H1 (cell line): ENCODE data around the gene AHNAK2. TPM values are rescaled to one million over a fixed set of nuclear protein-coding genes. Genes with fewer than 3 reads are reported as not detected.

ENCODE experiments used
- CTBP2 ChIP-seq: IDR thresholded peaks from 2 replicates; pipeline ENCODE4 v1.7.0; 2011; ENCODE audit warnings: borderline replicate concordance, mild to moderate bottlenecking, moderate library complexity, mixed read lengths, low read length; ENCODE audit not compliant: insufficient read depth, insufficient read length
- E2F6 ChIP-seq: IDR thresholded peaks from 2 replicates; pipeline ENCODE4 v1.6.1; 2012; ENCODE audit warnings: inconsistent platforms
- RAD21 ChIP-seq, 2 experiments: IDR thresholded peaks in 1 of 2; conservative IDR thresholded peaks in 1 of 2; 2 replicates each; pipeline ENCODE4 v1.6.1; 2011; ENCODE audit warnings: low read depth in 2 of 2, low read length in 2 of 2, improper control_type of control experiment in 1 of 2, inconsistent platforms in 1 of 2, mild to moderate bottlenecking in 1 of 2, moderate library complexity in 1 of 2
- YY1 ChIP-seq: IDR thresholded peaks from 2 replicates; pipeline ENCODE4 v1.6.1; 2011; ENCODE audit warnings: low read depth, mild to moderate bottlenecking, low read length
- polyA plus RNA-seq, 7 experiments: library from polyadenylated mRNA; depleted of rRNA in 3 of 7; stranded (reverse) in 5 of 7; unstranded in 2 of 7; fragments of >200 nt in 5 of 7; fragments of 200-250 nt in 2 of 7; gene quantifications; 1 replicate in 5 of 7; 2 replicates in 1 of 7; 4 replicates in 1 of 7; pipeline versions ENCODE4 v1.2.1 to v1.2.3, GENCODE V29; 2011 to 2013; ENCODE audit warnings: missing spikeins in 2 of 7, mixed read lengths in 2 of 7
- total RNA-seq: library from RNA; stranded (reverse); fragmentation: NEBNext Ultra II Directional; extraction: Animal tissue kit (Norgen Biotek cat#: 25700); gene quantifications from 2 replicates; pipeline ENCODE4 v1.2.1, GENCODE V29; 2021

AHNAK2 gene
- total and polyA plus RNA-seq, 2 of the 8 experiments (the other 6 are each of a cell fraction or from before 2014, with no cell fraction given), result 0.95 to 2.0 TPM

DNA sequence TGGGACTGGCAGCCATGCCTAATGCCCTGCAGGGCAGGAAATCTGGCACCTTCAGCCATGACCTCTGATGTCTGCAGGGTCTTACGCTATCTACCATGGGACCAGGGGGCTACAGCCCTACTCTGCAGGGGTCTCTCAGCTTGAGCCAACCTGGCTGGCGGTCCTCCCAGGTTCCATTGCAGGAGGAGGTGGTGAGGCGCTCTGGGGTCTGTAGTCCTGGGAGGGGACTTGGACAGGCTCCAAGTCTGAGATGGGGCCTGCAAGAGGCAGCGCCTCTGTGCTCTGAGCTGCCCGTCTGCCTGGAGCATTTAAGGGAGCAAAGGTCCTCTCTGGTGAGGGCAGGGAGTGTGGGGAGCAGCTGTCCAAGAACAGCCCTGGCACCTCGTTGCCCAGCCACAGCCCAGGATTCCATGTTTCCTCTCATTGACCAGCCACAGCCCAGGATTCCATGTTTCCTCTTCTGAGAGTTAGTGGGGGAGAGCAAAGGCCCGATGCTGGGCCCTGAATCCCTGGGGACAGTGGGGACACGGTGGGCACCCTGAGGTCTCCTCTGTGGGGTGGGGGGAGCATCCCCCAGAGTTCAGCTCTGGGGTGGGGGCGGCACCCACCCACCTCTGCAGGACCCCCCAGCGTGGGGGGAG is 52.8 kb downstream of the AHNAK2 start (continued):
- no peak for TF ChIP-seq RAD21 (IDR thresholded peaks at IDR 0.05 in 1 of 2, conservative IDR thresholded peaks at IDR 0.05 in 1 of 2; ENCODE audit: low read depth in 2 of 2, low read length in 2 of 2)
- no peak for TF ChIP-seq YY1
- no peak for TF ChIP-seq E2F6
- TF ChIP-seq CTBP2, result no peak
